T-helper 2 cell treated with Interferon-gamma antibody and Interleukin-4, amounts not matched to agents 5 μg/mL and 100 μg/mL, for 36 hours (primary cell): Measurements from ENCODE around the gene HERC6.
A peak's percentile ranks its signal among the peaks of the same experiment; 100 is the strongest.
"Not testable (repeated sequence)": the region's sequence is repeated elsewhere in the genome, so short reads cannot be mapped to it uniquely, and the experiment has no call there.

Experiments
- DNase-seq: peaks from one replicate; pipeline ENCODE4 v3.0.0; 2021; ENCODE audit warnings: low spot score
- H3K27ac Mint-ChIP-seq: one replicate; pipeline ENCODE4 v1.8.0; 2021; ENCODE audit warnings: mild to moderate bottlenecking, mixed read lengths
- H3K27me3 Mint-ChIP-seq: one replicate; pipeline ENCODE4 v1.8.0; 2021; ENCODE audit warnings: low read depth, mixed read lengths
- H3K36me3 Mint-ChIP-seq: one replicate; pipeline ENCODE4 v1.8.0; 2021; ENCODE audit warnings: low read depth, mixed read lengths
- H3K4me1 Mint-ChIP-seq: one replicate; pipeline ENCODE4 v1.8.0; 2021; ENCODE audit warnings: low read depth, mixed read lengths
- H3K4me3 Mint-ChIP-seq: one replicate; pipeline ENCODE4 v1.8.0; 2022; ENCODE audit warnings: mild to moderate bottlenecking, moderate library complexity, mixed read lengths
- H3K9me3 Mint-ChIP-seq: one replicate; pipeline ENCODE4 v1.8.0; 2021; ENCODE audit warnings: mixed read lengths

The HERC6 gene

GRCh38 chr4:88443486-88443885 is 64.8 kb downstream of the HERC6 start:
- Mint-ChIP-seq H3K4me3 (no peak overlapping the region), H3K27me3 (no peaks in the 10 kb centered on the region), H3K36me3 (peaks cover 45% of the 10 kb centered on the region), H3K9me3 (peaks cover 7% of the 10 kb centered on the region), H3K4me1 (peaks cover 4% of the 10 kb centered on the region), H3K27ac (no peak overlapping the region)
- DNase-seq: no peak

GRCh38 chr4:88445252-88445651 is 66.6 kb downstream of the HERC6 start:
- H3K9me3 Mint-ChIP-seq: peaks cover 7% of the 10 kb centered on the region
- peaks cover 1% of the 10 kb centered on the region for H3K4me1 Mint-ChIP-seq
- H3K36me3 Mint-ChIP-seq: peaks cover 34% of the 10 kb centered on the region
- no peaks in the 10 kb centered on the region for H3K27me3 Mint-ChIP-seq
- H3K27ac Mint-ChIP-seq: no peak overlapping the region
- no peak for DNase-seq
- H3K4me3 Mint-ChIP-seq: no peak overlapping the region

- Mint-ChIP-seq H3K4me1 (peaks cover 2% of the 10 kb centered on the region), H3K27me3 (no peaks in the 10 kb centered on the region), H3K36me3 (peaks cover 28% of the 10 kb centered on the region), H3K4me3 (no peak overlapping the region), H3K27ac (no peak overlapping the region), H3K9me3 (peaks cover 7% of the 10 kb centered on the region)
- DNase-seq: no peak
These were observed 67.5 kb downstream of the HERC6 start for GRCh38 chr4:88446124-88446523.

- Mint-ChIP-seq H3K36me3 (peaks cover 18% of the 10 kb centered on the region), H3K27ac (no peak overlapping the region), H3K9me3 (peaks cover 7% of the 10 kb centered on the region), H3K4me3 (no peak overlapping the region), H3K4me1 (peaks cover 3% of the 10 kb centered on the region), H3K27me3 (no peaks in the 10 kb centered on the region)
- DNase-seq: no peak
These were observed 68.9 kb downstream of the HERC6 start for GRCh38 chr4:88447371-88448095.

- H3K4me1 Mint-ChIP-seq, DNase-seq, H3K27ac Mint-ChIP-seq, H3K9me3 Mint-ChIP-seq, H3K27me3 Mint-ChIP-seq, H3K4me3 Mint-ChIP-seq: not testable (repeated sequence)
- H3K36me3 Mint-ChIP-seq: peaks cover 12% of the 10 kb centered on the region
These were observed 69.6 kb downstream of the HERC6 start for GRCh38 chr4:88448211-88448765.

DNA sequence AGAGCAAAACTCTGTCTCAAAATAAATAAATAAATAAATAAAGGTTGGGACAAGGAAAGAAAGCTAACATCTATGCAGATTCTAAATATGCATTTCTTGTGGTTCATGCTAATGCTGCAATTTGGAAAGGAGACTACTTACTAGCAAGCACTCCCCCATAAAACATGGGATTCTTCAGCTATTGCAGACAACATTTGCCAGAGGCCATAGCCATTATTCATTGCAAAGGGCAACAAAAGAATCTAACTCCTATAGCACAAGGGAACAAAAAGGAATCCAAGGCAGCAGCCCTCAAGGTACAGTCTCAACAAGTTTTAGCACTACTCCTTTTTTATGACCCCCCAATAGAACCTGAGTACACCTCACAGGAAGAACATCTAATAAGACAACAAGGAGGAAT is 70.2 kb downstream of the HERC6 start:
- H3K27me3 Mint-ChIP-seq: no peaks in the 10 kb centered on the region
- H3K9me3 Mint-ChIP-seq: peaks cover 3% of the 10 kb centered on the region
- H3K4me1 Mint-ChIP-seq: peaks cover 6% of the 10 kb centered on the region
- DNase-seq: no peak
- no peak overlapping the region for H3K27ac Mint-ChIP-seq
- H3K4me3 Mint-ChIP-seq: no peak overlapping the region
- H3K36me3 Mint-ChIP-seq: peaks cover 11% of the 10 kb centered on the region

DNA sequence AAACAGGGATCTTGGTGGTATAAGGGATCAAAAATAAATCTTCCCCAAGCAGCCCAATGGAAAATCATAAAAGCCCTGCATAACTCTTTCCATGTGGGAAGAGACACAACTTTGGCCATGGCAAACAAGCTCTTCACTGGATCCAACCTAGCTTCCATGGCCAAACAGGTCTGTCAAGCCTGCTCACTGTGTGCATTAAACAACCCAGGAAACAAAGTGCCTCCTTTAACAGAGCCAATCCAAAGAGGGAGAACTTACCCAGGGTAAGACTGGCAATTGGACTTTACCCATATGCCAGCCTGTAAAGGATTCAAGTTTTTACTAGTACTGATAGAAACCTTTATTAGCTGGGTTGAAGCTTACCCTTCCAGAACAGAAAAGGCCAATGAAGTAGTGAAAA is 70.6 kb downstream of the HERC6 start:
- H3K27me3 Mint-ChIP-seq: no peaks in the 10 kb centered on the region
- H3K4me3 Mint-ChIP-seq: no peak overlapping the region
- no peak for DNase-seq
- H3K36me3 Mint-ChIP-seq: peaks cover 9% of the 10 kb centered on the region
- no peak overlapping the region for H3K27ac Mint-ChIP-seq
- H3K9me3 Mint-ChIP-seq: peaks cover 3% of the 10 kb centered on the region
- H3K4me1 Mint-ChIP-seq: peaks cover 6% of the 10 kb centered on the region

DNA sequence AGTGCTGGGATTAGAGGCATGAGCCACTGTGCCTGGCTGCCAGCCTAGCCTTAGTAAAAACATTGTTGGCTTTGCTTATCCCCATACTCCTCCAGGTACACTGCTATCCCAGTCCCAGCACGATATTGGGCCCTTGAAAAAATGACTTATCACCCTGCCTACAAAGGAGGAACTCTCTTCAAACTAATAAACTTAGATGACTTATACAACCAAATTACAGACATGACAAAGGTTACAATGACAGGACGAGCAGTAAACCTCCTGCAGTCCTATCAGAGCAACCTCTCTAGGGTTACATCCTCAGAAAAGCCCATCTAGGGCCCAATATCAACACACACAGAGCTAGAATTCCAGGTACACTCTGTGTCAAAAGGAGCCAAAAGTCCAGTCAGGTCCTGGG is 72.6 kb downstream of the HERC6 start:
- DNase-seq: no peak
- no peak overlapping the region for H3K4me3 Mint-ChIP-seq
- peaks cover 9% of the 10 kb centered on the region for H3K36me3 Mint-ChIP-seq
- H3K27me3 Mint-ChIP-seq: no peaks in the 10 kb centered on the region
- peaks cover 3% of the 10 kb centered on the region for H3K9me3 Mint-ChIP-seq
- H3K4me1 Mint-ChIP-seq: peaks cover 18% of the 10 kb centered on the region
- H3K27ac Mint-ChIP-seq: no peak overlapping the region

- Mint-ChIP-seq H3K4me3 (no peak overlapping the region), H3K9me3 (peaks cover 3% of the 10 kb centered on the region), H3K27me3 (peaks cover under 1% of the 10 kb centered on the region), H3K27ac (no peak overlapping the region), H3K4me1 (peaks cover 20% of the 10 kb centered on the region), H3K36me3 (peaks cover 12% of the 10 kb centered on the region)
- DNase-seq: no peak
These were observed 74.3 kb downstream of the HERC6 start for GRCh38 chr4:88452912-88453311.

- peak within 1 kb of the TSS; percentile 100 for H3K27ac Mint-ChIP-seq
- H3K36me3 Mint-ChIP-seq: peaks cover 11% of the 10 kb centered on the region
- H3K4me3 Mint-ChIP-seq: peak within 1 kb of the TSS; percentile 100
- peaks cover 32% of the 10 kb centered on the region for H3K4me1 Mint-ChIP-seq
- DNase-seq: peak; percentile 91
- peaks cover 7% of the 10 kb centered on the region for H3K27me3 Mint-ChIP-seq
- peaks cover 3% of the 10 kb centered on the region for H3K9me3 Mint-ChIP-seq
These were observed 78.1 kb downstream of the HERC6 start, which contains the start of gene HERC5 for GRCh38 chr4:88456670-88457306. Gene HERC5, plus strand, starts transcription at chr4:88457119. Its CDS starts 151 bp downstream, at chr4:88457270.

GRCh38 chr4:88457307-88458103 is 78.9 kb downstream of the HERC6 start:
- H3K27ac Mint-ChIP-seq: peak overlapping the region; percentile 100
- H3K27me3 Mint-ChIP-seq: peaks cover 7% of the 10 kb centered on the region
- peaks cover 17% of the 10 kb centered on the region for H3K36me3 Mint-ChIP-seq
- peaks cover 3% of the 10 kb centered on the region for H3K9me3 Mint-ChIP-seq
- peaks cover 40% of the 10 kb centered on the region for H3K4me1 Mint-ChIP-seq
- H3K4me3 Mint-ChIP-seq: peak overlapping the region; percentile 100
- DNase-seq: no peak

- peak overlapping the region; percentile 100 for H3K4me3 Mint-ChIP-seq
- DNase-seq: no peak
- peaks cover 7% of the 10 kb centered on the region for H3K27me3 Mint-ChIP-seq
- H3K9me3 Mint-ChIP-seq: peaks cover 3% of the 10 kb centered on the region
- peaks cover 40% of the 10 kb centered on the region for H3K4me1 Mint-ChIP-seq
- H3K36me3 Mint-ChIP-seq: peaks cover 24% of the 10 kb centered on the region
- H3K27ac Mint-ChIP-seq: peak overlapping the region; percentile 72
These were observed 79.6 kb downstream of the HERC6 start for GRCh38 chr4:88458104-88458740.

- Mint-ChIP-seq H3K27me3 (no peaks in the 10 kb centered on the region), H3K9me3 (no peaks in the 10 kb centered on the region), H3K27ac (no peak overlapping the region), H3K4me3 (no peak overlapping the region), H3K4me1 (peaks cover 25% of the 10 kb centered on the region), H3K36me3 (peaks cover 49% of the 10 kb centered on the region)
- DNase-seq: no peak
These were observed 87.1 kb downstream of the HERC6 start for GRCh38 chr4:88465653-88466192.
